H1 (cell line): Measurements from ENCODE around the gene EHD4. TPM values are rescaled to one million over a fixed set of nuclear protein-coding genes. Genes with fewer than 3 reads are reported as not detected.

ENCODE experiments used
- CTCF ChIA-PET: fragments of 300-600 bp; sonication (Branson Sonifier 250); formaldehyde crosslinking; loops from one replicate; lab custom pipeline; 2021; ENCODE audit not compliant: partially characterized antibody; lab: Charles Lee
- POLR2A ChIA-PET: fragments of 300-600 bp; sonication (Branson Sonifier 250); formaldehyde crosslinking; loops from one replicate; lab custom pipeline; 2021; ENCODE audit warnings: inconsistent platforms; ENCODE audit not compliant: partially characterized antibody; lab: Charles Lee
- DNase-seq, 2 experiments: peaks; one replicate each; pipeline versions ENCODE4 v3.0.0 to v3.0.0-alpha.2; 2010 to 2022; ENCODE audit warnings: low spot score in 2 of 2, low read depth in 1 of 2, mixed read lengths in 1 of 2
- FAIRE-seq: peaks from 2 replicates; lab custom pipeline; 2011; peaks lifted over from hg19 to GRCh38; lab: Jason Lieb, UNC
- H2AFZ ChIP-seq: 2 replicates; pipeline ENCODE4 v1.8.1; 2012; ENCODE audit warnings: low read length, inconsistent platforms
- H2AK5ac ChIP-seq: 2 replicates; pipeline ENCODE4 v1.6.1; 2013; ENCODE audit warnings: low read depth, low read length
- H2BK120ac ChIP-seq: replicated peaks from 2 replicates; pipeline ENCODE3; 2013; ENCODE audit warnings: low read depth, low read length, inconsistent platforms
- H2BK12ac ChIP-seq: 2 replicates; pipeline ENCODE4 v1.6.1; 2013; ENCODE audit warnings: low read depth, low read length
- H2BK15ac ChIP-seq: 2 replicates; pipeline ENCODE4 v1.6.1; 2013; ENCODE audit warnings: low read length
- H2BK20ac ChIP-seq: 2 replicates; pipeline ENCODE4 v1.6.1; 2013; ENCODE audit warnings: low read length
- H2BK5ac ChIP-seq: 2 replicates; pipeline ENCODE4 v1.6.1; 2013; ENCODE audit warnings: low read depth, low read length
- H3K14ac ChIP-seq: 2 replicates; pipeline ENCODE4 v1.6.1; 2013; ENCODE audit warnings: inconsistent platforms; ENCODE audit not compliant: insufficient read length
- H3K18ac ChIP-seq: 2 replicates; pipeline ENCODE4 v1.6.1; 2013; ENCODE audit warnings: low read length; ENCODE audit errors: extremely low read depth
- H3K23ac ChIP-seq: 2 replicates; pipeline ENCODE4 v1.6.1; 2013; ENCODE audit warnings: inconsistent platforms; ENCODE audit not compliant: insufficient read length
- H3K23me2 ChIP-seq: 2 replicates; pipeline ENCODE4 v1.6.1; 2013; ENCODE audit warnings: low read depth, low read length
- H3K27ac ChIP-seq: 2 replicates; pipeline ENCODE4 v1.6.1; 2011; ENCODE audit warnings: low read depth, low read length, inconsistent platforms
- H3K27me3 ChIP-seq, 4 experiments: replicated peaks in 1 of 4; 1 replicate in 1 of 4; 2 replicates in 3 of 4; pipeline versions ENCODE4 v1.6.1 to v1.8.1; 2011 to 2013; ENCODE audit warnings: low read length in 3 of 4, mild to moderate bottlenecking in 3 of 4, inconsistent platforms in 2 of 4, mixed read lengths in 2 of 4, moderate library complexity in 1 of 4; ENCODE audit not compliant: control insufficient read depth in 3 of 4, insufficient read depth in 3 of 4; ENCODE audit errors: extremely low read depth in 1 of 4
- H3K36me3 ChIP-seq, 4 experiments: 2 replicates each; pipeline versions ENCODE4 v1.6.1 to v1.8.1; 2011 to 2013; ENCODE audit warnings: mild to moderate bottlenecking in 4 of 4, low read length in 3 of 4, moderate library complexity in 2 of 4, control low read depth in 1 of 4, inconsistent platforms in 1 of 4; ENCODE audit not compliant: insufficient read depth in 4 of 4, control insufficient read depth in 2 of 4
- H3K4ac ChIP-seq: replicated peaks from 2 replicates; pipeline ENCODE3; 2013; ENCODE audit warnings: low read length, low read depth, mixed read lengths, inconsistent platforms; ENCODE audit not compliant: insufficient read length
- H3K4me1 ChIP-seq, 4 experiments: replicated peaks in 1 of 4; 1 replicate in 1 of 4; 2 replicates in 3 of 4; pipeline versions ENCODE4 v1.6.1 to v1.8.1; 2011 to 2013; ENCODE audit warnings: low read length in 3 of 4, inconsistent platforms in 2 of 4, mixed read lengths in 1 of 4; ENCODE audit not compliant: insufficient read depth in 4 of 4, control insufficient read depth in 3 of 4
- H3K4me2 ChIP-seq, 2 experiments: 2 replicates each; pipeline versions ENCODE4 v1.6.1 to v1.8.1; 2011 to 2013; ENCODE audit warnings: low read depth in 2 of 2, low read length in 2 of 2, control low read depth in 1 of 2, inconsistent platforms in 1 of 2, mild to moderate bottlenecking in 1 of 2; ENCODE audit not compliant: insufficient read depth in 1 of 2
- H3K4me3 ChIP-seq, 4 experiments: fragments of 200-600, 300-600 bp in 1 of 4; sonication (generic), shearing (Covaris generic), sonication (Bioruptor Twin) in 1 of 4; 2 replicates each; pipeline versions ENCODE4 v1.5.1 to v1.8.1; 2011 to 2016; ENCODE audit warnings: low read length in 4 of 4, low read depth in 3 of 4, control low read depth in 2 of 4, inconsistent platforms in 2 of 4, mild to moderate bottlenecking in 2 of 4, mixed read lengths in 1 of 4, moderate library complexity in 1 of 4; ENCODE audit not compliant: insufficient read depth in 2 of 4; ENCODE audit errors: extremely low read depth in 1 of 4
- H3K56ac ChIP-seq: replicated peaks from 2 replicates; pipeline ENCODE3; 2013; ENCODE audit warnings: low read depth, mild to moderate bottlenecking, mixed read lengths, low read length, inconsistent platforms; ENCODE audit not compliant: insufficient read length
- H3K79me1 ChIP-seq: 2 replicates; pipeline ENCODE4 v1.6.1; 2013; ENCODE audit warnings: low read depth, low read length, control low read depth
- H3K79me2 ChIP-seq, 2 experiments: 2 replicates each; pipeline versions ENCODE4 v1.6.1 to v1.8.1; 2012 to 2013; ENCODE audit warnings: low read length in 2 of 2, mild to moderate bottlenecking in 2 of 2, inconsistent platforms in 1 of 2; ENCODE audit not compliant: insufficient read depth in 2 of 2, control insufficient read depth in 1 of 2
- H3K9ac ChIP-seq, 4 experiments: replicated peaks in 1 of 4; 1 replicate in 1 of 4; 2 replicates in 3 of 4; pipeline versions ENCODE4 v1.6.1 to v1.8.1; 2011 to 2013; ENCODE audit warnings: low read depth in 3 of 4, low read length in 3 of 4, control low read depth in 2 of 4, mild to moderate bottlenecking in 2 of 4, moderate library complexity in 2 of 4, inconsistent platforms in 1 of 4; ENCODE audit errors: extremely low read depth in 1 of 4
- H3K9me3 ChIP-seq, 2 experiments: 2 replicates each; pipeline versions ENCODE4 v1.6.1 to v1.8.1; 2012 to 2013; ENCODE audit warnings: mild to moderate bottlenecking in 2 of 2, moderate library complexity in 2 of 2, control low read depth in 1 of 2, inconsistent platforms in 1 of 2, low read depth in 1 of 2, low read length in 1 of 2, mixed read lengths in 1 of 2; ENCODE audit not compliant: insufficient read depth in 2 of 2
- H4K20me1 ChIP-seq, 2 experiments: replicated peaks in 1 of 2; 2 replicates each; pipeline versions ENCODE3 to v1.8.1; 2011 to 2013; ENCODE audit warnings: inconsistent platforms in 2 of 2, low read length in 2 of 2, mild to moderate bottlenecking in 1 of 2; ENCODE audit not compliant: insufficient read depth in 2 of 2, control insufficient read depth in 1 of 2
- H4K5ac ChIP-seq: 2 replicates; pipeline ENCODE4 v1.6.1; 2013; ENCODE audit warnings: low read length, low read depth, mixed read lengths, inconsistent platforms; ENCODE audit not compliant: insufficient read length
- H4K8ac ChIP-seq: 2 replicates; pipeline ENCODE4 v1.8.0; 2013; ENCODE audit warnings: mild to moderate bottlenecking, moderate library complexity, low read length, inconsistent platforms; ENCODE audit not compliant: insufficient read depth; ENCODE audit errors: extremely low read depth
- H4K91ac ChIP-seq: replicated peaks from 2 replicates; pipeline ENCODE3; 2013; ENCODE audit warnings: low read length, mixed read lengths, inconsistent platforms; ENCODE audit not compliant: insufficient read length
- ASH2L ChIP-seq: fragments of 200-600, 300-600 bp; sonication (generic); IDR thresholded peaks from one replicate; pipeline ENCODE4 v1.7.1; 2017; ENCODE audit warnings: low read length
- CBX8 ChIP-seq: fragments of 300-800, 300-1000 bp; sonication (generic); IDR thresholded peaks from 2 replicates; pipeline ENCODE4 v1.7.1; 2016; ENCODE audit warnings: low read depth, low read length, borderline replicate concordance
- CEBPB ChIP-seq: IDR thresholded peaks from 2 replicates; pipeline ENCODE4 v1.6.1; 2012; ENCODE audit warnings: low read depth, low read length
- CREB1 ChIP-seq: IDR thresholded peaks from 2 replicates; pipeline ENCODE4 v1.6.1; 2012; ENCODE audit warnings: inconsistent platforms
- EGR1 ChIP-seq: IDR thresholded peaks from 2 replicates; pipeline ENCODE4 v1.6.1; 2011; ENCODE audit warnings: low read depth, low read length, borderline replicate concordance
- EP300 ChIP-seq, 2 experiments: IDR thresholded peaks; 1 replicate in 1 of 2; 2 replicates in 1 of 2; pipeline ENCODE4 v1.6.1; 2011 to 2012; ENCODE audit warnings: low read depth in 2 of 2, low read length in 2 of 2, mild to moderate bottlenecking in 2 of 2, borderline replicate concordance in 1 of 2, inconsistent platforms in 1 of 2, moderate library complexity in 1 of 2
- KDM4A ChIP-seq: IDR thresholded peaks from one replicate; pipeline ENCODE4 v1.7.1; 2012; ENCODE audit warnings: low read depth, mild to moderate bottlenecking, moderate library complexity, low read length, inconsistent platforms; ENCODE audit not compliant: severe bottlenecking
- RFX5 ChIP-seq: IDR thresholded peaks from 2 replicates; pipeline ENCODE4 v1.6.1; 2011; ENCODE audit warnings: low read depth, low read length, improper control_type of control experiment, borderline replicate concordance
- TAF7 ChIP-seq: optimal IDR thresholded peaks from 2 replicates; pipeline ENCODE3; 2011; ENCODE audit warnings: low read depth, mild to moderate bottlenecking, inconsistent platforms, low read length, moderate library complexity, borderline replicate concordance
- TEAD4 ChIP-seq: IDR thresholded peaks from 2 replicates; pipeline ENCODE4 v1.6.1; 2012; ENCODE audit warnings: low read depth, low read length, inconsistent platforms, mixed read lengths
- WGBS, 2 experiments: shearing (Covaris generic) in 1 of 2; methylation state at CpG; one replicate each; pipeline versions ENCODE4 v1.1.6 to v1.1.7; 2013 to 2015; ENCODE audit warnings: low lambda C conversion rate in 2 of 2, mixed read lengths in 2 of 2, inconsistent platforms in 1 of 2, low coverage in 1 of 2, missing lambda C conversion rate in 1 of 2; ENCODE audit not compliant: insufficient replicate concordance in 2 of 2, insufficient coverage in 1 of 2, insufficient read length in 1 of 2; ENCODE audit errors: extremely low coverage in 1 of 2, missing lambda C conversion rate in 1 of 2; 5-methylcytosine and 5-hydroxymethylcytosine counted together
- polyA plus RNA-seq, 7 experiments: library from polyadenylated mRNA; depleted of rRNA in 3 of 7; stranded (reverse) in 5 of 7; unstranded in 2 of 7; fragments of >200 nt in 5 of 7; fragments of 200-250 nt in 2 of 7; gene quantifications; 1 replicate in 5 of 7; 2 replicates in 1 of 7; 4 replicates in 1 of 7; pipeline versions ENCODE4 v1.2.1 to v1.2.3, GENCODE V29; 2011 to 2013; ENCODE audit warnings: missing spikeins in 2 of 7, mixed read lengths in 2 of 7
- total RNA-seq: library from RNA; stranded (reverse); fragmentation: NEBNext Ultra II Directional; extraction: Animal tissue kit (Norgen Biotek cat#: 25700); gene quantifications from 2 replicates; pipeline ENCODE4 v1.2.1, GENCODE V29; 2021

EHD4 gene
- total and polyA plus RNA-seq, 2 of the 8 experiments (the other 6 are each of a cell fraction or from before 2014, with no cell fraction given) = 17.5 to 24.5 TPM

GRCh38 chr15:41866872-41867579 is 105.3 kb downstream of the EHD4 start:
- Histone ChIP-seq H4K20me1 (peaks cover 0 to 2% of the 10 kb centered on the region in 2 experiments), H3K4me2 (no peak overlapping the region), H4K5ac (no peak overlapping the region), H4K8ac (no peak overlapping the region), H3K27me3 (no peaks in the 10 kb centered on the region; a peak in 2 of 7 replicates), H2BK5ac (no peak overlapping the region; the same call in 1 of the 2 replicates), H2BK20ac (no peak overlapping the region), H2BK120ac (no peak overlapping the region), H3K27ac (no peak overlapping the region), H3K18ac (no peak overlapping the region), H3K4me3 (no peak overlapping the region), H3K4ac (no peak overlapping the region), H3K23ac (no peak overlapping the region), H3K79me2 (no peaks in the 10 kb centered on the region), H2AK5ac (no peak overlapping the region), H2AFZ (no peak overlapping the region), H2BK15ac (no peak overlapping the region), H2BK12ac (no peak overlapping the region), H4K91ac (no peak overlapping the region), H3K56ac (no peak overlapping the region), H3K36me3 (no peaks in the 10 kb centered on the region), H3K9me3 (no peaks in the 10 kb centered on the region), H3K9ac (no peak overlapping the region), H3K4me1 (peaks cover 0 to 8% (median 2%) of the 10 kb centered on the region in 4 experiments; a peak in 3 of 7 replicates), H3K14ac (no peak overlapping the region), H3K23me2 (no peaks in the 10 kb centered on the region), H3K79me1 (no peaks in the 10 kb centered on the region)
- FAIRE-seq = no peak
- TF ChIP-seq CBX8 (no peak), ASH2L (no peak), TAF7 (no peak), CREB1 (no peak), EP300 (IDR thresholded peaks at IDR 0.05; ENCODE audit: borderline replicate concordance in 1 of 2, low read depth in 2 of 2, low read length in 2 of 2) (no peak), CEBPB (no peak), EGR1 (no peak), RFX5 (no peak), KDM4A (no peak), TEAD4 (no peak)
- DNase-seq = no peak
- ChIA-PET POLR2A (interaction anchor here (0.6 to 2.6 kb wide), 3 partner anchors 9 to 64 kb away, joined by 3 to 11 read pairs (median 3); no protein-coding TSS in a partner anchor), CTCF (interaction anchor here (0.8 to 4.1 kb wide), 5 partner anchors 10 to 124 kb away, joined by 3 to 22 read pairs (median 5); no protein-coding TSS in a partner anchor)
- 87% methylated on average over 25 of the region's 25 CpGs; no CpG with 5 or more reads in 1 of the 2 experiments for WGBS, 2 experiments
